ENCODE data around the gene LRRN3. TPM values are rescaled to one million over a fixed set of nuclear protein-coding genes. Genes with fewer than 3 reads are reported as not detected.

Gene LRRN3
- total RNA-seq, 1 donor from 2014 or later = 0.98 TPM

DNA sequence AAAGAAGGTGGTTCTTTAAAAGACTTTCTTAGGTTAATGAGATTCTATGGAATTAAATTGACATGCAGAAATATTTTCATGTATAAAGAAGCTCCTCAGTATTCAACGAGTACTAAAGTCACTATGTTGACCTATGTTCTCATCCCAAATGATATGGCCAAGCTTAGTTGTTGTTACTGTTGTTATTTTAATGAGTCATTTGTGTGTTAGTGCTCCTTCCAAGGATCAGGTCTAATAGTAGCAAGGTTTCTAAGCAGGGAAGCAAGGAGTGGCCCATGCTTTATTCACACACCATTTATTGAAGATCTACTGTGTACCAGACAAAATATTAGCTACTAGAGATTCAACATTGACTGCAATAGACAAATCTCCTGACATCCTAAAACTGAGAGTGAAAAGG, 41.9 kb downstream of the LRRN3 start:
- DNase-seq (ENCODE audit: extremely low spot score in 2 of 2) = no peak
- Histone ChIP-seq H3K4me3 (no peak overlapping the region), H3K36me3 (no peaks in the 10 kb centered on the region), H3K27ac (no peak overlapping the region), H3K27me3 (no peaks in the 10 kb centered on the region), H3K4me1 (peaks cover 5% of the 10 kb centered on the region), H3K9me3 (no peaks in the 10 kb centered on the region)
- TF ChIP-seq POLR2AphosphoS5 (IDR thresholded peaks at IDR 0.05; ENCODE audit: insufficient read depth in 1 of 2, low read depth in 1 of 2) (no peak), POLR2A (IDR thresholded peaks at IDR 0.05) (no peak)
- TF ChIP-seq, protein P1, sequence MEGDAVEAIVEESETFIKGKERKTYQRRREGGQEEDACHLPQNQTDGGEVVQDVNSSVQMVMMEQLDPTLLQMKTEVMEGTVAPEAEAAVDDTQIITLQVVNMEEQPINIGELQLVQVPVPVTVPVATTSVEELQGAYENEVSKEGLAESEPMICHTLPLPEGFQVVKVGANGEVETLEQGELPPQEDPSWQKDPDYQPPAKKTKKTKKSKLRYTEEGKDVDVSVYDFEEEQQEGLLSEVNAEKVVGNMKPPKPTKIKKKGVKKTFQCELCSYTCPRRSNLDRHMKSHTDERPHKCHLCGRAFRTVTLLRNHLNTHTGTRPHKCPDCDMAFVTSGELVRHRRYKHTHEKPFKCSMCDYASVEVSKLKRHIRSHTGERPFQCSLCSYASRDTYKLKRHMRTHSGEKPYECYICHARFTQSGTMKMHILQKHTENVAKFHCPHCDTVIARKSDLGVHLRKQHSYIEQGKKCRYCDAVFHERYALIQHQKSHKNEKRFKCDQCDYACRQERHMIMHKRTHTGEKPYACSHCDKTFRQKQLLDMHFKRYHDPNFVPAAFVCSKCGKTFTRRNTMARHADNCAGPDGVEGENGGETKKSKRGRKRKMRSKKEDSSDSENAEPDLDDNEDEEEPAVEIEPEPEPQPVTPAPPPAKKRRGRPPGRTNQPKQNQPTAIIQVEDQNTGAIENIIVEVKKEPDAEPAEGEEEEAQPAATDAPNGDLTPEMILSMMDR (IDR thresholded peaks at IDR 0.05) = no peak
- intact Hi-C loops (cut with DNase I) = no loop called here

DNA sequence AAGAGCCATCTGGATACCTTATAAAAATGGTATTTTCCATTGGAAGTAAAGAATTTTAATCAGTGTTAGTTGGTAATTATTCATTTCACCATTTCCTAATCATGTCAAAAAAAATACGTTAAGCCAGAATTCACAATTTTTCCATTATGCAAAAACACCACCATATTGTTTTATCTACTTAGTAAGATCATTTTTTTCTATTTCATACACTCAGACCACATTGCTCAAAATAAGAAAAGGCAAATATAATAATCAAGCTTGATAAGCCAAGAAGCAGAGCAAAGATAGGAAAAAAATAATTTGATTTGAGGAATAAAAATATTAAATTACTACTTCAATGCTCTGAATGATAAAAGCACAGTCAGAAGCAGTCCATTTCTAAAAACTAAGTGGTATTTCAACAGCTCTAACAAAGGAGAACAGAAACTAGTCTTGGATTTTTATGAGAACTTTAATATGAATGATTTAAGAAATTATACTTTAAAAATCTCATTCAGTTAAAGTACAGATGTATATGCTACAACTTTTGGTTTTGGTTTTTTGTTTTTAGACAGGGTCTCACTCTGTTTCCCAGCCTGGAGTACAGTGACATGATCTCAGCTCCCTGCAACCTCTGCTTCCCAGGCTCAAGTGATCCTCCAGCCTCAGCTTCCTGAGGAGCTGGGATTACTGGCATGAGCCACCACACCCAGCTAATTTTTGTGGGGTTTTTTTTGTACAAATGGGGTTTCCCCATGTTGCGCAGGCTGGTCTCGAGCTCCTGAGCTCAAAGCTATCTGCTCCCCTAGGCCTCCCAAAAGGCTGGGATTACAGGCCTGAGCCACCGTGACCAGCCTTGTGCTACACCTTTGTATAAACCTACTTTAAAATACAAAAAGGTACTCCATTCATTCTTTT, 46.6 kb downstream of the LRRN3 start:
- Histone ChIP-seq H3K27ac (no peak overlapping the region), H3K4me1 (peaks cover 25% of the 10 kb centered on the region)
- no peak for DNase-seq (ENCODE audit: extremely low spot score in 2 of 2)

DNA sequence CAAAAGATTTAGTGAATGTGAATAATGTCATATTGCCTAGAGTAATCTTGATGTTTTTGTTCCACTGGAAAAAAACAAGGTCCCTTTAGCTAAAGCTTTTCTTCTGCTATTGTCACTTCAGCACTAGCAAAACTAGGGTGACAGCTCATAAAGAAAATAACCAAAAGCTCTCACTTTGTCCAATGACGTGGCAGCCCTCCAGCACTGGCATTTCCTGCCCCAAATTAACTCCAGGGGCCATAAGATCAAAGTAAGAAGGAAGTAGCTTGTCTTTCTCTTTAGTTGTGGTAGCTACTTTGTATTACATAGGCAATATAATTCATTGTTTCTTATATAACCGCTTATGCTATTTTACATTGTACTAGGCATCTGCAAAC, 47.3 kb downstream of the LRRN3 start:
- Histone ChIP-seq H3K4me1 (peaks cover 25% of the 10 kb centered on the region), H3K27me3 (no peaks in the 10 kb centered on the region), H3K4me3 (no peak overlapping the region), H3K27ac (no peak overlapping the region), H3K9me3 (no peaks in the 10 kb centered on the region), H3K36me3 (no peaks in the 10 kb centered on the region)
- intact Hi-C loops (cut with DNase I) = no loop called here
- no peak for DNase-seq (ENCODE audit: extremely low spot score in 2 of 2)
- TF ChIP-seq POLR2A (IDR thresholded peaks at IDR 0.05) (no peak), POLR2AphosphoS5 (IDR thresholded peaks at IDR 0.05; ENCODE audit: insufficient read depth in 1 of 2, low read depth in 1 of 2) (no peak)
- TF ChIP-seq, protein P1 (IDR thresholded peaks at IDR 0.05) = no peak

More for the DNA sequence above, 46.6 kb downstream of the LRRN3 start:
- TF ChIP-seq POLR2A (IDR thresholded peaks at IDR 0.05) = no peak
- no peak for TF ChIP-seq POLR2AphosphoS5 (IDR thresholded peaks at IDR 0.05; ENCODE audit: insufficient read depth in 1 of 2, low read depth in 1 of 2)
- TF ChIP-seq, protein P1 (IDR thresholded peaks at IDR 0.05) = no peak
- H3K9me3 ChIP-seq = no peaks in the 10 kb centered on the region
- no peaks in the 10 kb centered on the region for H3K36me3 ChIP-seq
- no peaks in the 10 kb centered on the region for H3K27me3 ChIP-seq
- H3K4me3 ChIP-seq = no peak overlapping the region
- intact Hi-C loops (cut with DNase I) = no loop called here

DNA sequence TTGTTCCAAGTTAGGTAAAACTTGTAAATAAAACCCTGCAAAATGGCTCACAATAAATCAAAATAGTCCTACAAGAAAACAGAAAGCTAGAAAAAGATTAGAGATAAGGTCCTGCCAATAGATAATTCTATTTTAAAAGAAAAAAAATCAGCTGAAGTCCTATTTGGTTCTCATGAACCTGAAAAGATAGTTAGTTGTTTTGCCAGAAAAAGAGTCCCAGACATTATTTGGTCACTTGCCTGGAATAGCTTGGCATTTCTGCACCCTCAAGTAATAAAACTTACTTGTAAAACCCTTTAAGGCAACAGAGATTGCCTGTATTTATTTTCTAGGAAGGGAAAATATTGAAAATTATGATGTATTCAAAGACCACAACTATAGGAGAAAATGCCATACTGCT, 47.7 kb downstream of the LRRN3 start:
- no peaks in the 10 kb centered on the region for H3K36me3 ChIP-seq
- TF ChIP-seq POLR2AphosphoS5 (IDR thresholded peaks at IDR 0.05; ENCODE audit: insufficient read depth in 1 of 2, low read depth in 1 of 2) (no peak), POLR2A (IDR thresholded peaks at IDR 0.05) (no peak)
- TF ChIP-seq, protein P1 (IDR thresholded peaks at IDR 0.05) = no peak
- H3K4me3 ChIP-seq = no peak overlapping the region
- no peaks in the 10 kb centered on the region for H3K27me3 ChIP-seq
- H3K27ac ChIP-seq = no peak overlapping the region
- peaks cover 25% of the 10 kb centered on the region for H3K4me1 ChIP-seq
- H3K9me3 ChIP-seq = no peaks in the 10 kb centered on the region
- no peak for DNase-seq (ENCODE audit: extremely low spot score in 2 of 2)
- intact Hi-C loops (cut with DNase I) = no loop called here

All from vagina (tissue), 2 donors.